ENCODE results near the gene SCAF1.

The SCAF1 gene

DNA sequence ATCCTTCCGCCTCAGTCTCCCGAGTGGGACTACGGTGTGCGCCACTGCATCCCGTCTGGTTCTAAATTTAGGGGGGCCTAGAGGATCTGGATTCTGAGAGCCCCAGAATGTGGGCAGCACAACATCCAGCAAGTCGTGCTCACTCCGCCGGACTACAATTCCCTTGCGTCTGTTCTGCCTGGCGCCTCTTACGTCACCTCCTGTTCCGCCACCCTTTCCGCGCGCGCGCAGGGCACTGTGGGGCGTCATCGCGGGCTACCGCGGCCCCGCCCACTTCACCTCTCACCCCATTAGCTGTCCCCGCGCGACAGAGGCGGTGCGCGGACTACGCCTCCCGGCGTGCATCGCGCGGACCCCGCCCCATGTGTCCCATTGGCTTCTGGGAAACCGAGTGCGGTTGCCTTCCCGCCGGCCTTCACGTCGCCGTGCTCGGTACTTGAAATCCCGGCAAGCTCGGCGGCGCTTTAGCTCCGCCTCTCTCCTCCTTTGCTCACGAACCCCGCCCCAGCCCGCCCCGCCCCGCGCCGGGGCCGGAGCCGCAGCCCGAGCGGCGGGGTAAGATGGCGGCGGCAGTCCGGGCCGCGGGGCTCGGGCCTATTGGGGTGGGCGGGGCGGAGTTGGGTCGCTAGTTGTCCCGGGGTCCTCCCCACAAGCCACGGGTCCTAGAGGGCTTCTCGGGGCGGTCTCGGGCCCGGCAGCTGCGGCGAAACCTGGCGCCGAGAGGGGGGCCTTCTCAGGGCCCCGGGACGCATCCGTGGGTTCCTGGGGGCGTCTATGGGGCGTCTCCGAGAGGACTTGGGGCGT lies at the start of gene SCAF1:
Gene SCAF1 (plus strand): TSS at position 522 of the 804 bp plus-strand sequence. CDS start 2,818 bp downstream, outside the sequence.
- H3K27me3 ChIP-seq (replicated peaks; ENCODE audit: control insufficient read depth, insufficient read depth, low read length): no peaks in the 10 kb centered on the region
- H3K4me3 ChIP-seq (replicated peaks; ENCODE audit: low read depth, low read length): peak within 1 kb of the TSS; percentile 82
- TF ChIP-seq CTCF (IDR thresholded peaks at IDR 0.05; ENCODE audit: insufficient read depth, low read length, poor library complexity, severe bottlenecking): no peak
- H3K36me3 ChIP-seq (ENCODE audit: control insufficient read depth, insufficient read depth, low read length): peaks cover 10% of the 10 kb centered on the region
- peak; percentile 100 for DNase-seq (ENCODE audit: extremely low read depth, insufficient read length)

GRCh38 chr19:49592486-49593232 lies 49.4 kb upstream of the SCAF1 start:
- H3K4me3 ChIP-seq (replicated peaks; ENCODE audit: low read depth, low read length): peak overlapping the region; percentile 73
- TF ChIP-seq CTCF (IDR thresholded peaks at IDR 0.05; ENCODE audit: insufficient read depth, low read length, poor library complexity, severe bottlenecking): no peak
- H3K36me3 ChIP-seq (ENCODE audit: control insufficient read depth, insufficient read depth, low read length): peaks cover 17% of the 10 kb centered on the region
- H3K27me3 ChIP-seq (replicated peaks; ENCODE audit: control insufficient read depth, insufficient read depth, low read length): no peaks in the 10 kb centered on the region
- DNase-seq (ENCODE audit: extremely low read depth, insufficient read length): no peak

- Histone ChIP-seq H3K36me3 (ENCODE audit: control insufficient read depth, insufficient read depth, low read length) (peaks cover 18% of the 10 kb centered on the region), H3K27me3 (replicated peaks; ENCODE audit: control insufficient read depth, insufficient read depth, low read length) (no peaks in the 10 kb centered on the region), H3K4me3 (replicated peaks; ENCODE audit: low read depth, low read length) (peak overlapping the region; percentile 73)
- TF ChIP-seq CTCF (IDR thresholded peaks at IDR 0.05; ENCODE audit: insufficient read depth, low read length, poor library complexity, severe bottlenecking): no peak
- peak; percentile 90 for DNase-seq (ENCODE audit: extremely low read depth, insufficient read length)
Measured at GRCh38 chr19:49593233-49594113, 48.5 kb upstream of the SCAF1 start.

GRCh38 chr19:49594157-49594992 lies 47.6 kb upstream of the SCAF1 start:
- DNase-seq (ENCODE audit: extremely low read depth, insufficient read length): no peak
- no peak for TF ChIP-seq CTCF (IDR thresholded peaks at IDR 0.05; ENCODE audit: insufficient read depth, low read length, poor library complexity, severe bottlenecking)
- Histone ChIP-seq H3K36me3 (ENCODE audit: control insufficient read depth, insufficient read depth, low read length) (peaks cover 26% of the 10 kb centered on the region), H3K4me3 (replicated peaks; ENCODE audit: low read depth, low read length) (no peak overlapping the region), H3K27me3 (replicated peaks; ENCODE audit: control insufficient read depth, insufficient read depth, low read length) (no peaks in the 10 kb centered on the region)

Data from GM06990 (cell line).